Right lobe of liver (tissue), 6 donors: ENCODE measurements around the gene CPNE2. TPM values are rescaled to one million over a fixed set of nuclear protein-coding genes. Genes with fewer than 3 reads are reported as not detected.

Experiments used
- ATAC-seq, 4 donors: fragments of 200-7000 bp; cut with Tn5 transposase; one replicate each; pipeline ENCODE4 v1.9.1; 2020; ENCODE audit warnings: mild to moderate bottlenecking in 4 of 4, moderate library complexity in 4 of 4
- DNase-seq, 3 donors: peaks; one replicate each; pipeline ENCODE4 v3.0.0-alpha.2; 2020
- H3K27ac ChIP-seq, 3 donors: fragments of 200-600 bp; one replicate each; pipeline ENCODE4 v1.8.0; 2022
- H3K27me3 ChIP-seq, 2 donors: fragments of 200-600 bp; one replicate each; pipeline ENCODE4 v1.8.0; 2022
- H3K36me3 ChIP-seq, 4 donors: fragments of 200-600 bp; sonication (generic) in 1 of 4; one replicate each; pipeline versions ENCODE4 v1.5.1 to v1.8.0; 2017 to 2022; ENCODE audit warnings: control low read depth in 1 of 4
- H3K4me1 ChIP-seq, 4 donors: fragments of 200-600 bp; sonication (generic) in 1 of 4; one replicate each; pipeline versions ENCODE4 v1.5.1 to v1.8.0; 2017 to 2022; ENCODE audit warnings: control low read depth in 1 of 4
- H3K4me3 ChIP-seq, 3 donors: fragments of 200-600 bp; one replicate each; pipeline ENCODE4 v1.8.0; 2022
- H3K9me3 ChIP-seq, 4 donors: fragments of 200-600 bp; sonication (generic) in 1 of 4; one replicate each; pipeline versions ENCODE4 v1.5.1 to v1.8.0; 2017 to 2022; ENCODE audit warnings: control low read depth in 1 of 4
- POLR2A ChIP-seq: fragments of 450-650 bp; IDR thresholded peaks from one replicate; pipeline ENCODE4 v1.6.1; 2017; ENCODE audit warnings: antibody characterized with exemption, mild to moderate bottlenecking
- WGBS: methylation state at CpG from one replicate; pipeline ENCODE4 v1.1.6; 2018; ENCODE audit warnings: low coverage, low lambda C conversion rate; ENCODE audit not compliant: insufficient coverage; ENCODE audit errors: missing lambda C conversion rate; 5-methylcytosine and 5-hydroxymethylcytosine counted together
- intact Hi-C, 2 donors: fragments of 100-400 bp; cut with DNase I; formaldehyde crosslinking; loops; one replicate each; pipeline versions ENCODE4 v1.11.2 to v1.14.1; 2022
- total RNA-seq, 6 experiments: library from RNA; depleted of rRNA in 2 of 6; stranded (reverse); fragments of >200 nt in 2 of 6; fragmentation: NEBNext Ultra II Directional in 3 of 6; extraction: Animal tissue kit (Norgen Biotek cat#: 25700) in 3 of 6; gene quantifications; one replicate each; pipeline versions ENCODE4 v1.1.0 to v1.2.4, GENCODE V29; 2016 to 2023
- TF ChIP-seq, protein P1 (sequence below), 4 donors: fragments of 200-600 bp in 3 of 4; fragments of 450-650 bp in 1 of 4; IDR thresholded peaks; one replicate each; pipeline versions ENCODE4 v1.5.1 to v1.8.0; 2016 to 2022; ENCODE audit warnings: antibody characterized with exemption in 4 of 4, mild to moderate bottlenecking in 2 of 4
- donor health status: DM: no; HTN: yes; CAD: no.
- donor health status: DM: no; HTN: no; CAD: no.
- donor health status: DM: no; HTN: no; CAD: no.
- donor health status: DM: no; HTN: yes; CAD: no.
- donor health status: DM: no; HTN: yes; CAD: no.

The CPNE2 gene
- total RNA-seq, 6 experiments from 2014 or later: 4.0 to 10.9 (median 9.7) TPM

DNA sequence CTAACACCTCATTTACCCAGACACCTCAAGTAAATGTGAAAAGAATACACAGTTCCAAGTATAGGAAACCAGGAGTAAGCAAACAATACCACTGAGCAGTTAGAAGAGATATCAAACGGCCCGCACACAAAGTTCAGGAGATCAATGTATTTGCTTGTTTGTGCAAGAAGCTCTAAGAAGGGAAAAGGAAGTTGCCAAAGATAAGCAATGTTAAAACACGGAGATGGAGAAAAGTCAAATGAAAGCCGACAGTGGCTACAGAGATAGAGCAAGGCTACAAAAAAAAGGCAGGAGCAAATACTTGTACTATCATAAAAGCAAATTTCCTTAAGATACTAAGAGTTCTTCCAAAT, 63.9 kb downstream of the CPNE2 start:
- Histone ChIP-seq H3K4me3 (no peak overlapping the region), H3K27ac (no peak overlapping the region), H3K36me3 (peaks cover 0 to 26% (median 8%) of the 10 kb centered on the region in 4 donors), H3K9me3 (no peaks in the 10 kb centered on the region), H3K4me1 (peaks cover 0 to 7% (median 3%) of the 10 kb centered on the region in 4 donors), H3K27me3 (no peaks in the 10 kb centered on the region)
- intact Hi-C loops: no loop called here
- no peak for TF ChIP-seq POLR2A
- TF ChIP-seq, protein P1, sequence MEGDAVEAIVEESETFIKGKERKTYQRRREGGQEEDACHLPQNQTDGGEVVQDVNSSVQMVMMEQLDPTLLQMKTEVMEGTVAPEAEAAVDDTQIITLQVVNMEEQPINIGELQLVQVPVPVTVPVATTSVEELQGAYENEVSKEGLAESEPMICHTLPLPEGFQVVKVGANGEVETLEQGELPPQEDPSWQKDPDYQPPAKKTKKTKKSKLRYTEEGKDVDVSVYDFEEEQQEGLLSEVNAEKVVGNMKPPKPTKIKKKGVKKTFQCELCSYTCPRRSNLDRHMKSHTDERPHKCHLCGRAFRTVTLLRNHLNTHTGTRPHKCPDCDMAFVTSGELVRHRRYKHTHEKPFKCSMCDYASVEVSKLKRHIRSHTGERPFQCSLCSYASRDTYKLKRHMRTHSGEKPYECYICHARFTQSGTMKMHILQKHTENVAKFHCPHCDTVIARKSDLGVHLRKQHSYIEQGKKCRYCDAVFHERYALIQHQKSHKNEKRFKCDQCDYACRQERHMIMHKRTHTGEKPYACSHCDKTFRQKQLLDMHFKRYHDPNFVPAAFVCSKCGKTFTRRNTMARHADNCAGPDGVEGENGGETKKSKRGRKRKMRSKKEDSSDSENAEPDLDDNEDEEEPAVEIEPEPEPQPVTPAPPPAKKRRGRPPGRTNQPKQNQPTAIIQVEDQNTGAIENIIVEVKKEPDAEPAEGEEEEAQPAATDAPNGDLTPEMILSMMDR (IDR thresholded peaks at IDR 0.05): no peak
- 31% methylated on average over 4 of the region's 4 CpGs for WGBS
- DNase-seq (no peak), ATAC-seq (peak; percentile 47 to 64 (median 52))

DNA sequence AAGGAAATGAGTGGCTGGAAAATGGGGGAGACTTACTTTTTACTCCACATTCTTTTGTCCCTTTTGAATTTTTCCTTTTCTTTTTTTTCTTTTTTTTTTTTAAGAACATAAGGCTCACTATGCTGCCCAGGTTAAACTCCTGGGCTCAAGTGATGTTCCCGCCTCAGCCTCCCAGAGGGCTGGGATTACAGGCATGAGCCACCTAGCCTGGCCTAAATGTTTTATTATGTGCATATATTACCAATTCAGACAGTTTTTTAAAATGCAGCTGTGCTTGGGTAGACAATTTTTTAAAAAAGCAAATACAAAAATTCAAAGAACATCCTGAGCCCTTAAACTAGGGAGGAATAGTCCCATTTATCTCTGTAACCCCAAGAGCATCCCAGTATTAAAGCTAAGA, 65.2 kb downstream of the CPNE2 start:
- Histone ChIP-seq H3K27ac (no peak overlapping the region), H3K4me1 (peaks cover 0 to 7% (median 3%) of the 10 kb centered on the region in 4 donors), H3K4me3 (no peak overlapping the region), H3K27me3 (no peaks in the 10 kb centered on the region), H3K9me3 (no peaks in the 10 kb centered on the region), H3K36me3 (peaks cover 0 to 35% (median 11%) of the 10 kb centered on the region in 4 donors)
- ATAC-seq (no peak), DNase-seq (no peak)
- intact Hi-C loops: no loop called here
- no peak for TF ChIP-seq POLR2A
- TF ChIP-seq, protein P1 (IDR thresholded peaks at IDR 0.05): no peak
- 100% methylated on average over 1 of the region's 1 CpG for WGBS

DNA sequence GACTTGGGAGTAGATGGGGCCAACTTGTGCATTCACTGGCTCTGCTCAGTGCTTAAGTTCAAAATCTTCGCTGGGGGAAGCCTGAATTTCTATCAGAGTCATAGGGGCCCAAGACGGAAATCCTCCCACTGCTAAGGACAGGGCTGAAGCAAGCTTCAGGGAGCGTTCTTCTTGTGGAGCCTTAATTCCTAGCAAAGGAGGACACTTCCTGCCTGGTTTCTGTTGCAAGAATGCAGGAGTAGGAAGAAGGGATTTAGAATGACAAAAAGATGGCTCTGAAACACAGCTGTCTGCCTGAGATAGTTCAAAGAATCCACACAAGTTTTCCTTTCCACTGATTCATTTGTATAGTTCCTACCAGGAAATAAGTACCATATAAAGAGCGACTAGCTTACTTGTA, 67.1 kb downstream of the CPNE2 start:
- H3K27me3 ChIP-seq: no peaks in the 10 kb centered on the region
- no peak overlapping the region for H3K4me3 ChIP-seq
- no peak for TF ChIP-seq POLR2A
- TF ChIP-seq, protein P1 (IDR thresholded peaks at IDR 0.05): no peak
- DNase-seq (no peak), ATAC-seq (no peak)
- peaks cover 0 to 7% (median 3%) of the 10 kb centered on the region in 4 donors for H3K4me1 ChIP-seq
- H3K27ac ChIP-seq: no peak overlapping the region
- peaks cover 0 to 34% (median 10%) of the 10 kb centered on the region in 4 donors for H3K36me3 ChIP-seq
- 54% methylated on average over 4 of the region's 4 CpGs for WGBS
- intact Hi-C loops: no loop called here
- no peaks in the 10 kb centered on the region for H3K9me3 ChIP-seq

DNA sequence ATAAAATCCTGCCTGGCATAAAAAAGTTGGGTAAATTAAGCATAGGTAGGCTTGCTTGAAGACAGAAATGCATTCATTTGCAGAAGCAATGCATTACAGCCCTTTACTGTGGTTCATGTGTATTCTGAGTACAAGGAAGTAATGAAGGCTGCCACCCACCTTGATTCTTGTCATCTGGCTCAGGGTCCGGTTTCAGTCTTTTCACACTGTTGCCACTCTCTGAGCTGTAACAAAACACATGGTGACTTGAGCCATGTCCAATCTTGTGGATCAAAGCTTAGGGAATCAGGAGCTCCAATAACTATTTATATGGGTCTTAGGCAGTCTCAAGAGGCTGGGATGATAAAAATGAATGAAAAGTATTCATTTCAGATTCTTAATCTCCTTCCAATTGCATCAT, 71.5 kb downstream of the CPNE2 start:
- intact Hi-C loops: loop anchor here in 1 of 2 donors (10.0 kb wide), 1 partner anchor 79 kb away; no protein-coding TSS in a partner anchor
- TF ChIP-seq POLR2A: no peak
- TF ChIP-seq, protein P1 (IDR thresholded peaks at IDR 0.05): no peak
- Histone ChIP-seq H3K36me3 (peaks cover 0 to 36% (median 7%) of the 10 kb centered on the region in 4 donors), H3K4me1 (peaks cover 0 to 17% (median 5%) of the 10 kb centered on the region in 4 donors), H3K27me3 (no peaks in the 10 kb centered on the region), H3K9me3 (no peaks in the 10 kb centered on the region), H3K4me3 (no peak overlapping the region), H3K27ac (no peak overlapping the region)
- DNase-seq (no peak), ATAC-seq (no peak)
- no CpG with 5 or more reads among the region's 1 CpG for WGBS
